Left ventricle myocardium inferior (tissue), 1 donor: ENCODE data around the gene MPST. TPM values are rescaled to one million over a fixed set of nuclear protein-coding genes. Genes with fewer than 3 reads are reported as not detected.

Experiments used
- DNase-seq: peaks from one replicate; pipeline ENCODE4 v3.0.0-alpha.2; 2020
- H3K27ac ChIP-seq: fragments of 200-600 bp; replicated peaks from 2 replicates; pipeline ENCODE4 v1.8.0; 2021
- H3K27me3 ChIP-seq: fragments of 200-600 bp; 2 replicates; pipeline ENCODE4 v1.8.0; 2021; ENCODE audit warnings: low read depth
- H3K36me3 ChIP-seq: fragments of 200-600 bp; 2 replicates; pipeline ENCODE4 v1.8.0; 2021
- H3K4me1 ChIP-seq: fragments of 200-600 bp; 2 replicates; pipeline ENCODE4 v1.8.0; 2021
- H3K4me3 ChIP-seq: fragments of 200-600 bp; 2 replicates; pipeline ENCODE4 v1.8.0; 2021; ENCODE audit warnings: mild to moderate bottlenecking, moderate library complexity
- H3K9me3 ChIP-seq: fragments of 200-600 bp; replicated peaks from 2 replicates; pipeline ENCODE4 v1.8.0; 2021
- intact Hi-C: fragments of 100-400 bp; cut with micrococcal nuclease; formaldehyde crosslinking; loops from one replicate; pipeline ENCODE4 v1.11.0; 2022
- total RNA-seq: library from RNA; stranded (reverse); fragmentation: NEBNext Ultra II Directional; extraction: Animal tissue kit (Norgen Biotek cat#: 25700); gene quantifications from one replicate; pipeline ENCODE4 v1.2.1, GENCODE V29; 2021
- TF ChIP-seq, protein P1 (sequence below): fragments of 200-600 bp; IDR thresholded peaks from 2 replicates; pipeline ENCODE4 v1.8.0; 2021; ENCODE audit warnings: antibody characterized with exemption, mild to moderate bottlenecking, borderline replicate concordance
- donor health status: DM: no; HTN: yes; CAD: no; lungs with severe emphysema.

MPST gene
- total RNA-seq, 1 donor from 2014 or later: 58.3 TPM

DNA sequence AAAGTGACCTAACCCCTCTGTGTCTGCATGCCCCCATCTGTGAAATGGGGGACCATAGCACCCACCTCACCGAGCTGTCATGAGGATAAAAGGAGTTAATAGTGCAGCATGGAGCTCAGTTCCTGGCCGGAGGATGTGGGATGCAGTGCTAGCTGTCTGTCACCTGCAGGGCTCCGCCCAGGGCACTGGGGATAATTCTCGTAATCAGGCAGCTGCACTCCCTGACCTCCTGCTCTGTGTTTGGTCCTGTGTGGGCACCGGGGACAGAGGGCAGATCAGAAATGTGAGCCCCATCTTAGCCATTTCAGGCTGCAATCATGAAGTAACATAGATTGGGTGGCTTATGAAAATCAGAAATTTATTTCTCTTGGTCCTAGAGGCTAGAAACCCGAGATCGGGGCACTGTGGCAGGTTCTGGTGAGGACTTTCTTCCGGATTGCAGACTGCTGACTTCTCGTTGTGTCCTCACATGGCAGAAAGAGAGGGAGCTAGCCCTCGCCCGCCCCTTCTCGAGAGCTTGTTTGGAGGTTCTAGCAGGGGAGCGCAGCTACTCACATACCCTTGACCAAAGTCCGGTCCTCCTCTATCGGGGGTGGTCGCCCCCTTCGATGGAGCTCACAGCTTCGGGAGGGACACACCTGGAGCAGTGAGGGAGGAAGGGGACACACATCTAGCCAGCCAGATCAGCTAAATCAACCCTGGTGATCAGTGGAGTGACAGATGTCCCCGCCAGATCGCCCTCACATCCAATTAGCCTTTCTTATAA lies 35.2 kb downstream of the MPST start:
- Histone ChIP-seq H3K27ac (no peak overlapping the region), H3K4me3 (no peak overlapping the region), H3K4me1 (peaks cover 30% of the 10 kb centered on the region), H3K36me3 (peaks cover 37% of the 10 kb centered on the region), H3K27me3 (no peaks in the 10 kb centered on the region), H3K9me3 (no peaks in the 10 kb centered on the region)
- intact Hi-C loops: no loop called here
- TF ChIP-seq, protein P1, sequence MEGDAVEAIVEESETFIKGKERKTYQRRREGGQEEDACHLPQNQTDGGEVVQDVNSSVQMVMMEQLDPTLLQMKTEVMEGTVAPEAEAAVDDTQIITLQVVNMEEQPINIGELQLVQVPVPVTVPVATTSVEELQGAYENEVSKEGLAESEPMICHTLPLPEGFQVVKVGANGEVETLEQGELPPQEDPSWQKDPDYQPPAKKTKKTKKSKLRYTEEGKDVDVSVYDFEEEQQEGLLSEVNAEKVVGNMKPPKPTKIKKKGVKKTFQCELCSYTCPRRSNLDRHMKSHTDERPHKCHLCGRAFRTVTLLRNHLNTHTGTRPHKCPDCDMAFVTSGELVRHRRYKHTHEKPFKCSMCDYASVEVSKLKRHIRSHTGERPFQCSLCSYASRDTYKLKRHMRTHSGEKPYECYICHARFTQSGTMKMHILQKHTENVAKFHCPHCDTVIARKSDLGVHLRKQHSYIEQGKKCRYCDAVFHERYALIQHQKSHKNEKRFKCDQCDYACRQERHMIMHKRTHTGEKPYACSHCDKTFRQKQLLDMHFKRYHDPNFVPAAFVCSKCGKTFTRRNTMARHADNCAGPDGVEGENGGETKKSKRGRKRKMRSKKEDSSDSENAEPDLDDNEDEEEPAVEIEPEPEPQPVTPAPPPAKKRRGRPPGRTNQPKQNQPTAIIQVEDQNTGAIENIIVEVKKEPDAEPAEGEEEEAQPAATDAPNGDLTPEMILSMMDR: no peak
- DNase-seq: no peak

DNA sequence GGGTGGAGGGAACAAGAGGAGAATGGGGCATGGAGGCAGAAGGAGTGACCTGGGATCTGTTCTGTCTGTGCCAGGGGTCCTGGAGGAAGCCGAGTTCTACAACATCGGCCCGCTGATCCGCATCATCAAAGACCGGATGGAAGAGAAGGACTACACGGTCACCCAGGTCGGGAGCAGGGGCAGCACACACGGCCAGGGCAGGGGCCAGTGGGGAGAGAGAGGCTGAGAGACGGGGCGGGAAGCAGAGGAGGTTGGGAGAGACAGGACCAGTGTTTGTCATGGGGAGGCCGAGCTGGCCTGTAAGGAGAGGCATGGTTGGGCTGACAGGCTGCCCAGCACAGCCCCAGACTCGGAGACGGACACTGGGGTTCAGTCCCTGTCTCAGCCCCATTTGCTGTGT lies 36.7 kb downstream of the MPST start:
- peaks cover 51% of the 10 kb centered on the region for H3K36me3 ChIP-seq
- no peaks in the 10 kb centered on the region for H3K9me3 ChIP-seq
- H3K4me1 ChIP-seq: peaks cover 29% of the 10 kb centered on the region
- no peaks in the 10 kb centered on the region for H3K27me3 ChIP-seq
- no peak overlapping the region for H3K4me3 ChIP-seq
- intact Hi-C loops: no loop called here
- TF ChIP-seq, protein P1: no peak
- DNase-seq: no peak
- H3K27ac ChIP-seq: no peak overlapping the region

DNA sequence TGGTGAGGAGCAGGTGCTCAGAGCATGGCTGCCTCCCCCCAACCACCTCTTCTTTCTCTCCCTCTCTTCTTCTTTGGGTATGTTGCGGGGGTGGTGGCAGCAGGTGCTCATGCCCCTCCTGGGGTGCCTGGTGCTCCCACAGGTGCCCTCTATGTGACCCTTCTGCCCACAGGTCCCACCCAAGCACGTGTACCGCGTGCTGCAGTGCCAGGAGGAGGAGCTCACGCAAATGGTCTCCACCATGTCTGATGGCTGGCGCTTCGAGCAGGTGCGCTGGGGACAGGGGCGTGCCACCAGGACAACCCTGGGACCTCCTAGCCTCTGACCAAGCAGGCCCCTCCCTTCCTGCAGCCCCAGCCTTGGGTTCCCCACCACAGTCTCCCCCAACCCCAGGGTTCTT lies 37.7 kb downstream of the MPST start:
- H3K27ac ChIP-seq: no peak overlapping the region
- no peak for DNase-seq
- TF ChIP-seq, protein P1: no peak
- no peaks in the 10 kb centered on the region for H3K27me3 ChIP-seq
- peaks cover 52% of the 10 kb centered on the region for H3K36me3 ChIP-seq
- H3K4me1 ChIP-seq: peaks cover 19% of the 10 kb centered on the region
- no peak overlapping the region for H3K4me3 ChIP-seq
- no peaks in the 10 kb centered on the region for H3K9me3 ChIP-seq
- intact Hi-C loops: no loop called here

DNA sequence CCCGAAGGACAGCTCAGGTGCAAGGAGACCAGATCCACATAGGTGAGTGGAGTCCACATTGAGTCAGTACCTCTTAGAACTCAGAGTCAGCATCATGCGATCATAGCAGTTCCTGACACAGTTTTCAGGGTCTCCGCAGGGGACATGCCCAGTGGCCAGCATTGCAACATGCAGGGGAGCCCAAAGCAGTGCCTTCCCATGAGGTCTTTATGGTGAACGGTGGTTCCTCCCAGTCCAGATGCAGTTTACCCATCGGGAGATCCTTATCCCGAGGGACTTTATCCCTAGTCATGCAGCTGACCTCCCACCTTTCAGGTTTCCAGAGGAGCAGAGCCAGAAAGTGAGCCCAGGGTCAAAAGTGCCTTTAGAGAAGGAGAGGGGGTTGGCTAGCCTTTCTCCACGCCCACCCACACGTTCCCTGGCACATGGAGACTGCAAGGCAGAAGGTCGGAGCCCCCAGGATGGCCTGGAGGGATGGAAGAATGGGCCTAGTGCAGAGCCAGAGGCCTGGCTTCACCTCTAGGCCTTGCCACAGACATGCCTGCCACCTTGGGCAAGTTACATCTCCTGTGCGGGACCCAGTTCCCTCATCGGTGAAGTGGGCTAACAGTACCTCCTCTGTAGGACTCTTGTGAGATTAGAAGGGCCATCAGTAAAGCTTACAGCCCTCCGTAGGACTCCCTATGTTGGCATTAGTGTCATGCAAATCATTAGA lies 38.4 kb downstream of the MPST start:
- H3K4me1 ChIP-seq: peaks cover 12% of the 10 kb centered on the region
- H3K9me3 ChIP-seq: no peaks in the 10 kb centered on the region
- no peak overlapping the region for H3K4me3 ChIP-seq
- intact Hi-C loops: no loop called here
- no peak overlapping the region for H3K27ac ChIP-seq
- H3K27me3 ChIP-seq: no peaks in the 10 kb centered on the region
- H3K36me3 ChIP-seq: peaks cover 52% of the 10 kb centered on the region
- DNase-seq: no peak
- TF ChIP-seq, protein P1: no peak

DNA sequence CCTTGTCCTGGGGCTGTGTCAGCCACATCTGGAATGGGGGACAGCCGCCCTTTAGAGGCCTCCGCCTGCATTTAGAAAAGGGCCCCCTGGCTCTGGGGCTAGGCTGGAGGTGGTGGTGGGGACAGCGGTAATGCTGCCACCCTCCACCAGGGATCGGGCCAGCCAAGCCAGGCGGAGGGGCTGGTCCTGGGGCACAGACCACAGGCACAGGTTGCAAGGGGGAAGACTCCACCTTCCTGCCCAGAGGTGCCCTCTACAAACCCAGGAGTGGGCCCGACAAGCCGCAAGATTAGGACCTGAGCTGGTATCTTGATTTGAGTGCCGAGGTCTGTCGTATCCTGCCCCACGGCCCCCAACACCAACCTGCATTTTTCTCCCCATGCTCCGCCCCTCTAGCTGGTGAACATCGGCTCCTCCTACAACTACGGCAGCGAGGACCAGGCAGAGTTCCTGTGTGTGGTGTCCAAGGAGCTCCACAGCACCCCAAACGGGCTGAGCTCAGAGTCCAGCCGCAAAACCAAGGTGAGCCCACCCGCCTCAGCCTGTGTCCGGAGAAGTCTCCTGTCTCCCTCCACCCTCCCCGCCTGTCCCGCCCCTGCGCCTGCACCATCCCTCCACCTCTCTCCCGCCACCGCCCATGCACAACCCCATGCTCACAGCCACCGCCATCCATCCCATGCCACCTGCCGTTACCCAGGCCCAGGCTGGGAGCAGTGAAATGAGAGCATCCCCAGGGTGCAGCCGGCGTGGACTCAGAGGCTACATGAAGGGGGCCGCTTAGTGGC lies 39.6 kb downstream of the MPST start:
- Histone ChIP-seq H3K27me3 (no peaks in the 10 kb centered on the region), H3K4me3 (no peak overlapping the region), H3K4me1 (peaks cover under 1% of the 10 kb centered on the region), H3K36me3 (peaks cover 52% of the 10 kb centered on the region), H3K9me3 (no peaks in the 10 kb centered on the region), H3K27ac (no peak overlapping the region)
- no peak for DNase-seq
- TF ChIP-seq, protein P1: no peak
- intact Hi-C loops: no loop called here
